ENCODE data around the gene DEDD.

DEDD gene

DNA sequence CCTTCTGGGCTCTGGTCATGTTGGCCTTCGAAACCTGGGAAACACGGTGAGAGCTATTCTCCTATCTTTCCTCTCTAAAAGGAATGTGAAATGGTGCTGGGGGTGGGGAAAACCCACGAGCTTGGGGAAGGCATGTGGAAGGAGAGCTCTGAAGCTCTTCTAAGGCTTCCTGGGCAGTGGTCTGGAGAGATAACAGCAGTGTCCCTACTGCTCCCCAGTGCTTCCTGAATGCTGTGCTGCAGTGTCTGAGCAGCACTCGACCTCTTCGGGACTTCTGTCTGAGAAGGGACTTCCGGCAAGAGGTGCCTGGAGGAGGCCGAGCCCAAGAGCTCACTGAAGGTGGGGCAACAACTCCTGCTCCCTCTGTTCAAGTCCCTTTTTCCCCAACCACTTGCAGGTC is 29.6 kb upstream of the DEDD start:
- DNase-seq = no peak

DNA sequence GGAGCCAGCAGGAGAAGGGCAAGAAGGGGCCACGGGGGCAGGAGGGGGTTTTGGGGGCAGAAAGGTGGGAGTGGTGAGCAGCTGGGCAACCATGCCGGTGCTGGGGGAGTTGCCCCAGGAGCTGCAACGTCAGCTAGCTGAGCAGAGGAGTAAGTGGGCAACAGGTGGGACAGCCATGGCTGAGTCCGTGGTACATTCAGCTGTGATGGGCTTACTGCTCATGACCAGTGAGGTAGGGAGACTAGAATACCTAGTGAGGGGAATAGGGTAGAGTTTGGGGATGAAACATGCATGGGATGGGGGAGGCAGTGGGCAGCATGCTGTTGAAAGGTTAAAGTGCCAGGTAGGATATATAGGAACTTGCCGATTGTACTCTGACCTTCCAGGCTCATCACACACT is 29.2 kb upstream of the DEDD start:
- DNase-seq = no peak

- no peak for DNase-seq
Measured at GRCh38 chr1:161160671-161161145, 28.2 kb upstream of the DEDD start.

DNA sequence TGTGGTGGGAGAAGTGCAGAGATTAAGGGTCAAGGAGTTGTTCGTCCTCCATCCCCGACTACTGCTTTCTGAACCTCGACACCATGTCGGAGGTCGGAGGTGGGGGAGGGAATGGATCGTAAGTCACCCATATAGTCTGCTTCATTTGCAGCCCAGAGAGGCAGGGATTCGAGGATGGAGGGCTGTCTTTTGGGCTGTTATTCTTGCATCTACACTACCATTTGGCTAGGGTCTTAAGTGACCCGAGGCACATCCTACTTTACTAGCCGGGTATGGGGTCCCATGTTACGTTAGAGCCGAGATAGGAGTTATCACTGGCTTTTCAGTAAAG is 27.4 kb upstream of the DEDD start:
- DNase-seq = no peak

DNA sequence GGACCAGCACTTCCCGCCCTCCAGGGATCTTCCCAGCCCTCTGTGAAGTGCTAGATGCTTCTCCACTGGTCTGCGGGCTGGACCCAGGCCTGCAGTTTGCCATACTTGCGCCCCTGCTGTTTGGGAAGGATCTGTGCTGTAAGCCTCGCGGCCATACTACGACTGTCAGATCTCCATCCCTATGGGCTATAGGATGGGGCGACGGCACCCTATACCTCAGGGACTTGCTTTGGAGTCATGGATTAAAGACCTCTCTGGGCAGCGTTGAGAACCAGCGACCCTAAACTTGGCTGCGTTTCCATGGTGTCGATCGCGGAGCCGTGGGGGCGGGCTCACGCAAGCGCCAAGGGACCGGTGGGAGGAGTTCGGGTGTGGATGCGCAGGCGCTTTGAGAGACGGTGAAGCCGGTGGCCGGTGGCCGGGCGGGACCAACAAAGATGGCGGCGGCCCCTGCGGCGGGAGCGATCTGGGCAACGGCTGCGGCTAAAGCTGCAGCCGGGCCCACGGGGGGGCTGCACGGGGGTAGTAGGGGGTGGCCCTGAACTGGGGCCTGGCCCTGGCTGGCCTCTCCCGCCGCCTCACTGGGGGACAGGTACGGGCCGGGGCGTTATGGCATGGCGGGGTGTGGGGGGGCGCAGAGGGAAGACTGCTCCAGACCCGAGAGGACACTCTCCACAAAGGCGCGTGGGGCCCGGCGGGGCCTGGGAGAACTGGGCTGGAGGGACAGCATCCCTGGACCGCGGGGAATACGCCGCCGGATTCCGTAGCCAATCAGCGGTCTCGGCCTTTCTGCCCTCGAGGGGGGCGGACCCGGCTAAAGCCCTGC is 26.8 kb upstream of the DEDD start, which contains the start of gene USP21:
USP21 (plus strand) TSS at position 414 of the 826 bp plus-strand sequence. CDS start 1,141 bp downstream, outside the sequence.
- DNase-seq = peak; percentile 96

GRCh38 chr1:161158316-161159010 is 26.0 kb upstream of the DEDD start:
- DNase-seq = no peak

- no peak for DNase-seq
Measured at GRCh38 chr1:161157867-161158266, 25.4 kb upstream of the DEDD start.

- peak; percentile 94 for DNase-seq
Measured at GRCh38 chr1:161153682-161154337, 21.3 kb upstream of the DEDD start, which contains the start of gene UFC1. UFC1 (plus strand) TSS chr1:161153978; CDS start chr1:161153998, 20 bp downstream.

DNA sequence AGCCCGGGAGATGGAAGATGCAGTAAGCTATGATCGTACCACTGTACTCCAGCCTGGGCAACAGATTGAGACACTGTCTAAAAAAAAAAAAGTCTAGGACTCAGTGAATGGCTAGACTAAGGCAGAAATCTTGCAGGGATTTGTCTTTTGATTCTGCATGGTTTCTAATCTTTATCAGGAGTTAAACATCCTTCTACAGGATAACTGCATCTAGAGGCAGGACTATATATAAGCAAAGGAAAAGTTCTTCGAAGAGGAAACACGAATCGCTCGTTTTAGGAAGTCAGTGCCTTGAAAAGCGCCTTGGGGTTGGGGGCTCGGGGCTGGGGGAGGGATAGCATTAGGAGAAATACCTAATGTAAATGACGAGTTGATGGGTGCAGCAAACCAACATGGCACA is 20.7 kb upstream of the DEDD start:
- no peak for DNase-seq

- no peak for DNase-seq
Measured at GRCh38 chr1:161145832-161146231, 13.4 kb upstream of the DEDD start.

- DNase-seq = no peak
Measured at GRCh38 chr1:161140755-161141400, 8.4 kb upstream of the DEDD start.

DNA sequence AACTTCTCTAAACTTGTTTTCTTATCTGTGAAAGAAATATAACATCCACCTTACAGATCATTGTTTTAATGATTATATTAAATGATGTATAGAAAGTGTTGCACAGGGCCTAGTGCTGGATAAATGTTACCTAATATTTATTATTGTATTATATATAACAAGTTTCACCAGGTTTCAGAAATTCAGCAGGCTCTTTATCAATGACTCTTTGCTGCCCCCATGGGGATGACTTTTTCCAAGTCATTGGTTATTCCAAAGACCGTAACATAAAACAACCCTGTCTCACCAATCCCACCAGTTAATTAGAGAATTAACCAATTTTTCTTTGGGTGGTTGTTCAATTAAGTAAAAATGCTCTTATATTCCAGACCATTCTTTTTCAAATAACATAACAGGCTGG is 7.3 kb upstream of the DEDD start:
- peak; percentile 41 for DNase-seq

- no peak for DNase-seq
Measured at GRCh38 chr1:161138431-161138830, 6.0 kb upstream of the DEDD start.

- no peak for DNase-seq
Measured at GRCh38 chr1:161137881-161138280, 5.4 kb upstream of the DEDD start.

- DNase-seq = no peak
Measured at GRCh38 chr1:161133220-161133740, 813 bp upstream of the DEDD start.

DNA sequence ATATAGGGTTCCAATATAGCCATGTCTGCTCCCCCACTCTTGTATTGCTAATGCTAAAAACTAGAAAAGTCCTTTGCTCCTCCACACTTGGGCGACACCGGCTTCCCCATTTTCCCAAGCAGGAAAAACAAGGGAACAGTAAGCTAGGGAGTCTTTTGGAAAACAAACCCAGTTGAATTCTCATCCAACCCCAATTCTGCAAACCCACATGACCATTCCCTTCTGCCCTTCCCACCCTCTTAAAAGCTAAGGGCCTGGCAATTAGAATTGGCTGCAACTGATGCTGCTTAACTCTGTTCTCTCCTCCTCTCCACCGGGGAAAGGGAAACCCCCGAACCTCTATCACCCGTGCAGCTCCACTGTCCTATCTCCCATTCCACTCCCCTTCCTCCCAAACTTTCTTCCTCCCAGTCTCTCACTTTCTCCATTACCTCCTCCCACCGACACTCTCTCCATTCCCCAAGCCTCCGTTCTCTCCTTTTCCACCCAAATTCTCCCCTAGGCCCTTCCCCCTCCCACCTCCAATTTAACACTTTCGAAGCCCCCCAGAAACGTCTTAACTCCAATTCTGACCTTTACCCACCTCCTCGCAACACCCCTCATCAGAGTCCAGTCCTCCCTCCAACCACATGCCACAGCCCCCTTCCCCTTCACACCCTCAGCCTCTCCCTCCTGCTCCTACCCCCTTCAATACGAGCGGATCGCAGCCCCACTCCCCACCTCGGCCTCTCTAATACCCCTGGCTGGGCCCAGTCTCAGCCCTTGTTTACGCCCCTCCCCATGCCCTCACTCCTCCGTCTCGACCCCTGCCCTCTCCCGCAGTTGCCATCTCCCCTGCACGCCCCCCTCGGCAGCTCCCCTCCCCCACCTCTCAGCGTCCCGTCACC is 701 bp downstream of the DEDD start:
- DNase-seq = no peak

GRCh38 chr1:161130266-161130665 is 2.2 kb downstream of the DEDD start:
- no peak for DNase-seq

- DNase-seq = no peak
Measured at GRCh38 chr1:161128591-161129420, 3.7 kb downstream of the DEDD start.

DNA sequence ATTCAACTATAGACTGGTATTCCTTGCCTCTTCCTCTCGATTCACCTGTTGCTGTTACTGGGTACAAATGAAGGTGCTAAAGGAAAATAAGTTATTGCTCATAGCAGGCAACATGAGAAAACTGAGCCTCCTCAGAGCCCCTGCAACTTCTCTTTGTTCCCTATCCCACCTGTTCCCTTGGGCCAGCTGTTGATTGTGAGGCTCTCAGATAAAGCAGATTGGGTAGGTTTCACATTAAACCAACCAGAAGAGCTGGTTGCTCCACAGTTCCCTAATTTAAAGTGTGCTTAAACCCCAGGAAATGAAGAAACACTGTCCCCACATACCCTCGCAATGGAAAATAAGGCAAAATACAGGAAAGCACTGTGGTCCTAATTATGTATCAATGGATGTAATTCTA is 4.8 kb downstream of the DEDD start:
- no peak for DNase-seq

GRCh38 chr1:161122967-161123366 is 9.5 kb downstream of the DEDD start:
- DNase-seq = no peak

- DNase-seq = no peak
Measured at GRCh38 chr1:161121834-161122233, 10.6 kb downstream of the DEDD start.

All from NCI-H1092 treated with DMSO at 0.1 percent for 48 hours (cell line).